Coronary artery (tissue), 2 donors: ENCODE measurements around the gene NAALADL1.

Experiments used
- DNase-seq: peaks from one replicate; pipeline ENCODE4 v3.0.0-alpha.2; 2017; ENCODE audit warnings: low spot score
- H3K27ac ChIP-seq, 2 donors: fragments of 200-600 bp; sonication (generic); one replicate each; pipeline ENCODE4 v1.5.1; 2016 to 2019
- H3K4me3 ChIP-seq: fragments of 200-600 bp; sonication (generic); 2 replicates; pipeline ENCODE4 v1.5.1; 2016; ENCODE audit warnings: mild to moderate bottlenecking, moderate library complexity
- CTCF ChIP-seq: fragments of 200-600 bp; sonication (generic); IDR thresholded peaks from one replicate; pipeline ENCODE4 v1.5.1; 2019; ENCODE audit warnings: antibody characterized with exemption

The NAALADL1 gene

GRCh38 chr11:65059959-65060824 is 1.8 kb upstream of the NAALADL1 start:
- TF ChIP-seq CTCF, result no peak
- Histone ChIP-seq H3K4me3 (no peak overlapping the region), H3K27ac (no peak overlapping the region)
- DNase-seq, result no peak

GRCh38 chr11:65059523-65059922 is 1.2 kb upstream of the NAALADL1 start:
- no peak for DNase-seq
- Histone ChIP-seq H3K27ac (no peak overlapping the region), H3K4me3 (no peak overlapping the region)
- TF ChIP-seq CTCF, result no peak

GRCh38 chr11:65058012-65058411 is 341 bp downstream of the NAALADL1 start:
- Histone ChIP-seq H3K27ac (no peak overlapping the region), H3K4me3 (no peak overlapping the region)
- TF ChIP-seq CTCF, result no peak
- no peak for DNase-seq

- no peak overlapping the region for H3K4me3 ChIP-seq
- DNase-seq, result no peak
- TF ChIP-seq CTCF, result no peak
- no peak overlapping the region for H3K27ac ChIP-seq
These were observed 827 bp downstream of the NAALADL1 start for GRCh38 chr11:65057526-65057925.

GRCh38 chr11:65056999-65057398 is 1.4 kb downstream of the NAALADL1 start:
- TF ChIP-seq CTCF, result no peak
- DNase-seq, result no peak
- H3K4me3 ChIP-seq, result no peak overlapping the region
- H3K27ac ChIP-seq, result no peak overlapping the region

- TF ChIP-seq CTCF, result no peak
- no peak overlapping the region for H3K4me3 ChIP-seq
These were observed 2.8 kb downstream of the NAALADL1 start for GRCh38 chr11:65055538-65055937.

More at GRCh38 chr11:65055538-65055937, 2.8 kb downstream of the NAALADL1 start:
- no peak overlapping the region for H3K27ac ChIP-seq
- no peak for DNase-seq
